CD1c-positive myeloid dendritic cell (primary cell): Measurements from ENCODE around the gene TFPT.

Experiments used
- DNase-seq: peaks from one replicate; pipeline ENCODE4 v3.0.0-alpha.2; 2016; ENCODE audit errors: extremely low spot score

Gene TFPT

DNA sequence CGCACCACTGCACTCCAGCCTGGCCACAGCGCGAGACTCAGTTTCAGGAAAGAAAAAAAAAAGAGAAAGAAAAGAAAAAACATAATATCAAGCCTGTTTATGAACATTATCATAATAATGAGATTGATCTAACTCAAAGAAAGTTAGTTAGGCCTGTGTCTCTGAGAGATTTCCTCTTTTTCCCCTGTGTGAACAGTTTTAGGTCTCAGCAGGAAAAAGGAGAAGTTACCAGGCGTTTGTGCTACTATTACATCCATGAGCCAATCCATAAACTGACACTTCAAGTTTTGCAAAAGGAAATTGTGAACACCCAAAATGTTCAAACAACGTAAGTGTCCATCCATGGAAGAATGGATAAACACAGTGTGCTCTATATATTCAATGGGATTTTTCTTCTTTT, 38.1 kb downstream of the TFPT start:
- peak; percentile 72 for DNase-seq

DNA sequence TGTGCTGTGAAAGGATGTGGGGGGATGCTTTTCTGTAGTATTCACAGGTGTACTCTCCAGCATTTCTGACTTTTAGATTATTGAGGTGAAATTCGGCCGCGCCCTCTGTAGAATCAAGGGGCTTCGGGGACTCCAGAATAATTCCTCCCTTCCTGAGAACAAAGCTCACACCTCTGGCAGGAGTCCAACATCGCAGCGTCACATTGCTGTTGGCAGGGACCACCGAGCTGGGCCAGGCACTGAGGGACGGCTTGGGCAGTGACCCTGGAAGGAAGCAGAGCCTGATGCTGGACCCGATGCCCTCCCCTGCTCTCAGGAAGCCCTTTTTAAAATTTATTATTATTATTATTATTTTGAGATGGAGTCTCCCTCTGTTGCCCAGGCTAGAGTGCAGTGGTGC, 40.6 kb downstream of the TFPT start:
- DNase-seq, result no peak

- DNase-seq, result no peak
These were observed 41.6 kb downstream of the TFPT start for GRCh38 chr19:54073829-54074228.

DNA sequence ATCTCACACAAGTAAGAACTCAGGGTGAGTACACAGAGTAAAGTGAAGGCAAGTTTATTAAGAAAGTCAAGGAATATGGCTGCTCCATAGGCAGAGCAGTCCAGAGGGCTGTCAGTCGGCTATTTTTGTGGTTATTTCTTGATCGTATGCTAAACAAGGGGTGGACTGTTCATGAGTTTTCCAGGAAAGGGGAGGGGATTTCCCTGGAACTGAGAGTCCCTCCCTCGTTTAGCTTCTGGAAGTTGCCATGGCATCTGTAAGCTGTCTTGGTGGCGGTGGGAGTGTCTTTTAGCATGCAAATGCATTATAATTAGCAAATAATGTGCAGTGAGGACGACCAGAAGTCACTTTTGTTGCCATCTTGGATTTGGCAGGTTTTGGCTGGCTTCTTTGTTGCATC, 46.0 kb downstream of the TFPT start:
- no peak for DNase-seq

GRCh38 chr19:54063350-54064116, 51.9 kb downstream of the TFPT start, which contains the start of gene VSTM1:
VSTM1 (minus strand) TSS chr19:54063897; CDS start chr19:54063777, 120 bp downstream.
- DNase-seq, result no peak

DNA sequence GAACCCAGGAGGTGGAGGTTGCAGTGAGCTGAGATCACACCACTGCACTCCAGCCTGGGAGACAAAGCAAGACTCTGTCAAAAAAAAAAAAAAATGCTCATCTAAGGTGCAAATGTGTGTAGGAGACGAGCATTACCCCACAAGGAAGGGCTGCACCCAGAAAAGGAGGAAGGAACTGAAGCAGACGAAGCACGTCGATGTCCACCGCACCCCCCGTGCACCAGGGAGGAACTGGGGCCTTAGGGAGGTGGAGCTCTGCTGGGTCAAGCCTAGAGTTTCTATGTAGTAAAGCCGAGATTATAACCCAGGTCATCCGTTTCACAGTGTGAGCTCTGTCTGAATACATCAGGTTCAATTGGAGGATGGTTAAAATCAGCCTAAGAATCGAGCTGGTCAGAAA, 52.8 kb downstream of the TFPT start:
- DNase-seq, result peak; percentile 51
